Measurements from ENCODE around the gene KCNAB1. TPM values are rescaled to one million over a fixed set of nuclear protein-coding genes. Genes with fewer than 3 reads are reported as not detected.

Gene KCNAB1
- total RNA-seq, 2 donors from 2014 or later = 0.49 to 0.81 TPM

- DNase-seq = no peak
- Mint-ChIP-seq H3K4me3 (no peak overlapping the region), H3K36me3 (ENCODE audit: low read depth) (no peaks in the 10 kb centered on the region), H3K27ac (no peak overlapping the region), H3K27me3 (ENCODE audit: insufficient read depth) (no peaks in the 10 kb centered on the region), H3K9me3 (no peaks in the 10 kb centered on the region), H3K4me1 (no peaks in the 10 kb centered on the region)
- H3K27ac ChIP-seq (ENCODE audit: low read depth, low read length) = no peak overlapping the region
- TF ChIP-seq CTCF (conservative IDR thresholded peaks at IDR 0.05) = no peak
- no peak overlapping the region for H3K9ac ChIP-seq (ENCODE audit: extremely low read depth, low read length, poor library complexity, severe bottlenecking)
- no peak overlapping the region for H3K4me3 ChIP-seq (ENCODE audit: low read length)
- no peaks in the 10 kb centered on the region for H3K27me3 ChIP-seq (ENCODE audit: control insufficient read depth, insufficient read depth, low read length, poor library complexity, severe bottlenecking)
- no peaks in the 10 kb centered on the region for H3K4me1 ChIP-seq (ENCODE audit: control insufficient read depth, insufficient read depth, low read length)
- H3K36me3 ChIP-seq (ENCODE audit: control insufficient read depth, insufficient read depth, low read length) = no peaks in the 10 kb centered on the region
- WGBS, 2 experiments (ENCODE audit: insufficient coverage in 1 of 2, insufficient read length in 1 of 2) = 89 to 100% methylated on average over 1 of the region's 1 CpG
- no peaks in the 10 kb centered on the region for H3K9me3 ChIP-seq (ENCODE audit: control insufficient read depth, low read length)
These were observed 63.8 kb downstream of the KCNAB1 start for GRCh38 chr3:156184156-156184555.

- Mint-ChIP-seq H3K9me3 (no peaks in the 10 kb centered on the region), H3K4me3 (no peak overlapping the region), H3K36me3 (ENCODE audit: low read depth) (no peaks in the 10 kb centered on the region), H3K27ac (no peak overlapping the region), H3K4me1 (no peaks in the 10 kb centered on the region), H3K27me3 (ENCODE audit: insufficient read depth) (no peaks in the 10 kb centered on the region)
- H3K9ac ChIP-seq (ENCODE audit: extremely low read depth, low read length, poor library complexity, severe bottlenecking) = no peak overlapping the region
- no peaks in the 10 kb centered on the region for H3K4me1 ChIP-seq (ENCODE audit: control insufficient read depth, insufficient read depth, low read length)
- no peaks in the 10 kb centered on the region for H3K27me3 ChIP-seq (ENCODE audit: control insufficient read depth, insufficient read depth, low read length, poor library complexity, severe bottlenecking)
- no peak overlapping the region for H3K27ac ChIP-seq (ENCODE audit: low read depth, low read length)
- no peaks in the 10 kb centered on the region for H3K9me3 ChIP-seq (ENCODE audit: control insufficient read depth, low read length)
- TF ChIP-seq CTCF (conservative IDR thresholded peaks at IDR 0.05) = no peak
- H3K36me3 ChIP-seq (ENCODE audit: control insufficient read depth, insufficient read depth, low read length) = no peaks in the 10 kb centered on the region
- DNase-seq = no peak
- no peak overlapping the region for H3K4me3 ChIP-seq (ENCODE audit: low read length)
- 90 to 94% methylated on average over 2 of the region's 2 CpGs for WGBS, 2 experiments (ENCODE audit: insufficient coverage in 1 of 2, insufficient read length in 1 of 2)
These were observed 66.9 kb downstream of the KCNAB1 start for GRCh38 chr3:156187146-156187769.

- H3K4me3 Mint-ChIP-seq = no peak overlapping the region
- WGBS, 2 experiments (ENCODE audit: insufficient coverage in 1 of 2, insufficient read length in 1 of 2) = 89 to 94% methylated on average over 2 to 3 of the region's 3 CpGs
These were observed 68.4 kb downstream of the KCNAB1 start for GRCh38 chr3:156188757-156189156.

More at GRCh38 chr3:156188757-156189156, 68.4 kb downstream of the KCNAB1 start:
- Histone ChIP-seq H3K4me1 (ENCODE audit: control insufficient read depth, insufficient read depth, low read length) (no peaks in the 10 kb centered on the region), H3K27me3 (ENCODE audit: control insufficient read depth, insufficient read depth, low read length, poor library complexity, severe bottlenecking) (no peaks in the 10 kb centered on the region), H3K9me3 (ENCODE audit: control insufficient read depth, low read length) (no peaks in the 10 kb centered on the region), H3K4me3 (ENCODE audit: low read length) (no peak overlapping the region), H3K27ac (ENCODE audit: low read depth, low read length) (no peak overlapping the region), H3K9ac (ENCODE audit: extremely low read depth, low read length, poor library complexity, severe bottlenecking) (no peak overlapping the region), H3K36me3 (ENCODE audit: control insufficient read depth, insufficient read depth, low read length) (no peaks in the 10 kb centered on the region)
- DNase-seq = no peak
- H3K9me3 Mint-ChIP-seq = no peaks in the 10 kb centered on the region
- no peaks in the 10 kb centered on the region for H3K4me1 Mint-ChIP-seq
- no peaks in the 10 kb centered on the region for H3K36me3 Mint-ChIP-seq (ENCODE audit: low read depth)
- no peaks in the 10 kb centered on the region for H3K27me3 Mint-ChIP-seq (ENCODE audit: insufficient read depth)
- TF ChIP-seq CTCF (conservative IDR thresholded peaks at IDR 0.05) = no peak
- H3K27ac Mint-ChIP-seq = no peak overlapping the region

Measured in endodermal cell (in vitro differentiated cells).